Astrocyte (in vitro differentiated cells and primary cell): Measurements from ENCODE around the gene STARD13.

Source experiments
- CTCF ChIP-seq: IDR thresholded peaks from 2 replicates; pipeline ENCODE4 v1.5.1; 2011; ENCODE audit warnings: low read depth, mild to moderate bottlenecking, inconsistent platforms, low read length, moderate library complexity; ENCODE audit not compliant: insufficient read depth
- EZH2 ChIP-seq: IDR thresholded peaks from 2 replicates; pipeline ENCODE4 v1.6.1; 2012; ENCODE audit warnings: mild to moderate bottlenecking, low read length, inconsistent platforms; ENCODE audit not compliant: insufficient read depth

GRCh38 chr13:33206425-33206824 is 79.1 kb downstream of the STARD13 start:
- no peak for TF ChIP-seq EZH2
- TF ChIP-seq CTCF = no peak
